Subcutaneous abdominal adipose tissue (tissue), 5 donors: ENCODE measurements around the gene DCAF16.
"Not testable (repeated sequence)": the region's sequence is repeated elsewhere in the genome, so short reads cannot be mapped to it uniquely, and the experiment has no call there.

Experiments
- H3K27ac ChIP-seq: one replicate; pipeline ENCODE4 v1.7.0; 2013; ENCODE audit warnings: low read depth, mild to moderate bottlenecking, inconsistent platforms, low read length, moderate library complexity
- H3K27me3 ChIP-seq, 5 donors: one replicate each; pipeline ENCODE4 v1.7.0; 2013; ENCODE audit warnings: low read length in 5 of 5, inconsistent platforms in 1 of 5; ENCODE audit not compliant: control insufficient read depth in 5 of 5, insufficient read depth in 4 of 5
- H3K36me3 ChIP-seq, 5 donors: one replicate each; pipeline ENCODE4 v1.7.0; 2013; ENCODE audit warnings: low read length in 5 of 5; ENCODE audit not compliant: control insufficient read depth in 5 of 5, insufficient read depth in 5 of 5
- H3K4me1 ChIP-seq, 5 donors: one replicate each; pipeline ENCODE4 v1.7.0; 2013; ENCODE audit warnings: low read length in 5 of 5, mild to moderate bottlenecking in 3 of 5, moderate library complexity in 1 of 5; ENCODE audit not compliant: control insufficient read depth in 5 of 5, insufficient read depth in 5 of 5
- H3K4me3 ChIP-seq, 5 donors: one replicate each; pipeline ENCODE4 v1.7.0; 2013; ENCODE audit warnings: low read length in 5 of 5, low read depth in 1 of 5
- H3K9ac ChIP-seq, 5 donors: one replicate each; pipeline ENCODE4 v1.7.0; 2013; ENCODE audit warnings: low read length in 5 of 5, mild to moderate bottlenecking in 4 of 5, moderate library complexity in 3 of 5
- H3K9me3 ChIP-seq, 5 donors: one replicate each; pipeline ENCODE4 v1.7.0; 2013; ENCODE audit warnings: low read length in 5 of 5; ENCODE audit not compliant: control insufficient read depth in 5 of 5
- donor health status: healthy.
- donor health status: healthy.
- donor health status: healthy.
- donor health status: healthy.
- donor health status: healthy.

DCAF16 gene

DNA sequence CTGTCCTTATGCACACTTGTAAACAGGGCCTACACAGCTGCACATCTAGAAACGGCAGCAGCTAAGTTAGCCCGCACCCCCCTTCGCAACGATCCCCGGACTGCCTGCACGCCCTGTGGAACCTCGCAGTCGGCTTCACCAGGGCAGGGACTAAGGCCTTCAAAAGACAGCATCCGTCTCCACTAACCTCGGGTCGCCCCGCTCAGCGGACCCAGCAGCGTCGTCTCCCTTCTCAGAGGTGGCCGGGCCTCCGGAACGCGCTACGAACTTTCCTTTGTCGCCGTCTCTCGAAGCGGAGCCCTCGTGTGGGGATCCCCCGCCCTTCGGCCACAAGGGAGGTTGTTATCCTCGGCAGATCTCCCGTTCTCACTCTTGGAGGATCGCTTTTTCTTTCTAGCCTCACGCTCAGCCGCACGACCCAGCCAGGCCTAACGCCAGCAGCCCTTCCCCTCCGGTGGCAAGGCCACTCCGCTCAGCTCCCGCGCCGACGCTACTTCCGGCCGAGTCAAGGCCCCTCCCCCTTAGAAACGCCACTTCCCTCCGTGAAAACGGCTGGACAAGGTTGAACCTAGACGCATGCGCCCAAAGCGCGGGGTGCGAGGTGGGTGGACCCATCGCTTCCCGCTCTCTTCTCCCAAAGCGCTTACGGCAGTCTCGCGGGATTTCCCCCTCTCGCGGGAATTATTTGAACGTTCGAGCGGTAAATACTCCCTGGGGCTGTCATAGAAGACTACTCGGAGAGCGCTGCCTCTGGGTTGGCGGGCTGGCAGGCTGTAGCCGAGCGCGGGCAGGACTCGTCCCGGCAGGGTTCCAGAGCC, at the start of gene DCAF16, which contains the start of gene NCAPG:
TSS of gene DCAF16 (minus strand) at position 498 of the 818 bp plus-strand sequence. CDS start 6,616 bp downstream, outside the sequence.
TSS of gene NCAPG (plus strand) at position 720 of the 818 bp plus-strand sequence. CDS start 99 bp downstream, outside the sequence.
- Histone ChIP-seq H3K9ac (peak within 1 kb of the TSS; percentile 42 to 99 (median 96)), H3K9me3 (no peaks in the 10 kb centered on the region), H3K27me3 (no peaks in the 10 kb centered on the region), H3K36me3 (no peaks in the 10 kb centered on the region), H3K4me3 (peak within 1 kb of the TSS; percentile 76 to 94 (median 89)), H3K4me1 (peaks cover 2 to 45% (median 37%) of the 10 kb centered on the region in 5 donors), H3K27ac (peak within 1 kb of the TSS; percentile 91)

- Histone ChIP-seq H3K4me1 (no peaks in the 10 kb centered on the region), H3K4me3 (no peak overlapping the region), H3K27me3 (no peaks in the 10 kb centered on the region), H3K36me3 (peaks cover 0 to 2% (median 0%) of the 10 kb centered on the region in 5 donors), H3K27ac (no peak overlapping the region), H3K9ac (no peak overlapping the region), H3K9me3 (peaks cover 0 to 6% (median 0%) of the 10 kb centered on the region in 5 donors)
Observed at GRCh38 chr4:17859793-17860406, 49.3 kb upstream of the DCAF16 start.

GRCh38 chr4:17854036-17854435, 43.5 kb upstream of the DCAF16 start:
- Histone ChIP-seq H3K27me3 (no peaks in the 10 kb centered on the region), H3K27ac (no peak overlapping the region), H3K4me1 (no peaks in the 10 kb centered on the region), H3K36me3 (no peaks in the 10 kb centered on the region), H3K9ac (no peak overlapping the region), H3K4me3 (no peak overlapping the region), H3K9me3 (no peaks in the 10 kb centered on the region)

DNA sequence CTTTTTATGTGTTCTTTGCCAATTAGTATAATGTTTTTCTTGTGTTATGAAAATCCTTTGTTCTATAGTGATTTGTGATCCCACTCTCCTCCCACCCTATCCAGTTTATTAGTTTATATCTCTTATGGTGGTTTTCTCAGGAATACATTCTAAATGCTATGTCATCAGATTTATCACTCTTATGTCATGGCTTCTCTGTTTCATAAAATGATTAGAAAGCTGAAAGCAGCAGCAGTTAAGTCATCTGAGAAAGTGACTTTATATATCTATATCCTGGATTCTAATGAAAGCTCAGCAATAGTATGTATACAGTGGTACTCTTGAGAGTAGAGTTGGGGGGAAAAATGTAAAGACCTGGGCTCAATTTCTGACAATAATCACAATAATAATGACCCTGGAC, 41.4 kb upstream of the DCAF16 start:
- Histone ChIP-seq H3K27ac (no peak overlapping the region), H3K4me1 (no peaks in the 10 kb centered on the region), H3K9ac (no peak overlapping the region), H3K27me3 (no peaks in the 10 kb centered on the region), H3K4me3 (no peak overlapping the region), H3K36me3 (no peaks in the 10 kb centered on the region), H3K9me3 (no peaks in the 10 kb centered on the region)

DNA sequence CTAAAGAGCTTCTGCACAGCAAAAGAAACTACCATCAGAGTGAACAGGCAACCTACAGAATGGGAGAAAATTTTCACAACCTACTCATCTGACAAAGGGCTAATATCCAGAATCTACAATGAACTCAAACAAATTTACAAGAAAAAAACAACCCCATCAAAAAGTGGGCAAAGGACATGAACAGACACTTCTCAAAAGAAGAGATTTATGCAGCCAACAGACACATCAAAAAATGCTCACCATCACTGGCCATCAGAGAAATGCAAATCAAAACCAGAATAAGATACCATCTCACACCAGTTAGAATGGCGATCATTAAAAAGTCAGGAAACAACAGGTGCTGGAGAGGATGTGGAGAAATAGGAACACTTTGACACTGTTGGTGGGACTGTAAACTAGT, 39.7 kb upstream of the DCAF16 start:
- not testable (repeated sequence) for H3K36me3 ChIP-seq, H3K4me3 ChIP-seq, H3K4me1 ChIP-seq, H3K27me3 ChIP-seq, H3K9ac ChIP-seq, H3K27ac ChIP-seq, H3K9me3 ChIP-seq

DNA sequence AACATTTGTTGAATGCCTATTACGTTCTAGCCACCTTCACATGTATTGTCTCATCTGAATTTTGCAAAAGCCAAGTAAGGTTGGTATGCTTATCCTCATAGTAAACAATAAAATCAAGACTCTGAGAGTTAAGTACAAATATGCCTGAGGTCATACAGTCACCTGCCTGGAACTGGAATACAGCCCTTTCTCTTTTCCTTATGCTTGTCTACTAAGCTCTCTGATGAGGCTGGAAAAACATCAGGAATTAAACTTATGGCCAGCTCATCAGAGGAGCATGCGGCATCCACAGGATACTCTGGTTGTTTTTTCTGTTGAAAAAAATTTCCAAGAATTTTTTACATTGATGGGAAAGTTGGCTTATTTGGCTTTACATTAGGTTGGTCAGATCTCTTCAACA, 35.7 kb upstream of the DCAF16 start:
- Histone ChIP-seq H3K9ac (no peak overlapping the region), H3K27ac (no peak overlapping the region), H3K9me3 (no peaks in the 10 kb centered on the region), H3K4me1 (no peaks in the 10 kb centered on the region), H3K27me3 (no peaks in the 10 kb centered on the region), H3K36me3 (peaks cover 0 to 11% (median 0%) of the 10 kb centered on the region in 5 donors), H3K4me3 (no peak overlapping the region)

- Histone ChIP-seq H3K27ac (no peak overlapping the region), H3K9ac (no peak overlapping the region), H3K9me3 (no peaks in the 10 kb centered on the region), H3K4me1 (no peaks in the 10 kb centered on the region), H3K36me3 (no peaks in the 10 kb centered on the region), H3K27me3 (no peaks in the 10 kb centered on the region), H3K4me3 (no peak overlapping the region)
Observed at GRCh38 chr4:17823871-17824669, 13.5 kb upstream of the DCAF16 start.

DNA sequence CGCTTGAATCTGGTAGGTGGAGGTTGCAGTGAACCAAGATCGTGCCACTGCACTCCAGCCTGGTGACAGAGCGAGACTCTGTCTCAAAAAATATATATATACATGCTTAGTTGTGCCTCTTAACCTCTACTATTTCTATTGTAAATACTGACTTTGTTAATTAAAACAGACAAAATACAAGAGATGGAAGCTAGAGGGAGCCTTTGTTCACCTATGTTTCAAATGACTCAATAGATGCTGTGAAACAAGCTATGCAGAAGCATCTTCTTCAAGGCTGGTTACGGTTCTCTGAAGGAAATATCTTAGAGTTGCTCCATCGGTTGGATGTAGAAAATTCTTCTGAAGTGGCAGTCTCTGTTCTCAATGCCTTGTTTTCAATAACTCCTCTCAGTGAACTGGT, 6.5 kb upstream of the DCAF16 start:
- no peaks in the 10 kb centered on the region for H3K9me3 ChIP-seq
- no peak overlapping the region for H3K4me3 ChIP-seq
- H3K9ac ChIP-seq = no peak overlapping the region
- H3K36me3 ChIP-seq = no peaks in the 10 kb centered on the region
- no peaks in the 10 kb centered on the region for H3K27me3 ChIP-seq
- H3K27ac ChIP-seq = no peak overlapping the region
- H3K4me1 ChIP-seq = no peaks in the 10 kb centered on the region

DNA sequence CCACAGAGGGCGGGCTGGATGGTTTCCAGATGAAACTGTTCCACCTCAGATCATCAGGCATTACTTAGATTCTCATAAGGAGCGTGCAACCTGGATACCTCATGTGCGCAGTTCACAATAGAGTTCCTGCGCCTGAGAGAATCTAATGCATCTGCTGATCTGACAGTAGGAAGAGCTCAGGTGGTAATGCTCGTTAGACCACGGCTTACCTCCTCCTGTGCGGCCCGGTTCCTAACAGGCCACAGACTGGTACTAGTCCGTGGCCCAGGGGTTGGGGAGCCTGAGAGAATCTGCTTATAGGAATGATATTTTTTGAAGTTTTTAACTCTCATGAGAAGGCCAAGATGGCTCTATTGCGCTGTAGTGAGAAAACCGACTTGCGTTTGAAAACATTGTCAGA, 5.6 kb upstream of the DCAF16 start:
- Histone ChIP-seq H3K9ac (peak overlapping the region in 1 of 5 donors; percentile 20), H3K4me1 (peaks cover 0 to 6% (median 4%) of the 10 kb centered on the region in 5 donors), H3K36me3 (no peaks in the 10 kb centered on the region), H3K9me3 (no peaks in the 10 kb centered on the region), H3K27ac (no peak overlapping the region), H3K4me3 (no peak overlapping the region), H3K27me3 (no peaks in the 10 kb centered on the region)

GRCh38 chr4:17814140-17814539, 3.6 kb upstream of the DCAF16 start:
- Histone ChIP-seq H3K27ac (no peak overlapping the region), H3K27me3 (no peaks in the 10 kb centered on the region), H3K9me3 (no peaks in the 10 kb centered on the region), H3K4me1 (peaks cover 0 to 19% (median 16%) of the 10 kb centered on the region in 5 donors), H3K4me3 (no peak overlapping the region), H3K36me3 (no peaks in the 10 kb centered on the region), H3K9ac (no peak overlapping the region)
